Breast epithelium (tissue), 3 donors: ENCODE data around the gene DOK5.

Source experiments
- POLR2A ChIP-seq: fragments of 450-650 bp; IDR thresholded peaks from one replicate; pipeline ENCODE4 v1.6.1; 2016; ENCODE audit warnings: antibody characterized with exemption, mild to moderate bottlenecking, moderate library complexity
- TF ChIP-seq, protein P1 (sequence below), 3 donors: fragments of 450-650 bp; IDR thresholded peaks; one replicate each; pipeline ENCODE4 v1.5.1; 2016 to 2017; ENCODE audit warnings: antibody characterized with exemption in 3 of 3, mild to moderate bottlenecking in 3 of 3, moderate library complexity in 3 of 3

DNA sequence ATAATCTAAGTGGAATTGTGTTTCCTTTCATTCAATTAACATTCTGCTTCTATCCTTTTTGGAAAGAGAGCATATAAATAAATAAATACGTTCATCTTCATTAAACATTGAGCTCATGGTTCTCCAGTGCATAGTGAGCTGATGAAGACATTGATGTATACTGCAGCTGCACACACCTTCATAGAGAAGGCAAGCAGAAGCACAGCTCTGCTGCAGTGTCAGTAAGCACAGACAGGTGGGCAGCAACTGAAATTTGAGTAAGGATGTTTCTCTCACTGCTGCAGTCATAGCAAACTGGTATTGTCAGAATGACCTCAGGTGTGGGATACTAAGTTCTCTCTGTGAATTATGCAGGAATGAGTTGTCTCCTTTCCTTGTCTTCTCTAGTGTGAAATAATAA is 202.9 kb downstream of the DOK5 start:
- TF ChIP-seq, protein P1, sequence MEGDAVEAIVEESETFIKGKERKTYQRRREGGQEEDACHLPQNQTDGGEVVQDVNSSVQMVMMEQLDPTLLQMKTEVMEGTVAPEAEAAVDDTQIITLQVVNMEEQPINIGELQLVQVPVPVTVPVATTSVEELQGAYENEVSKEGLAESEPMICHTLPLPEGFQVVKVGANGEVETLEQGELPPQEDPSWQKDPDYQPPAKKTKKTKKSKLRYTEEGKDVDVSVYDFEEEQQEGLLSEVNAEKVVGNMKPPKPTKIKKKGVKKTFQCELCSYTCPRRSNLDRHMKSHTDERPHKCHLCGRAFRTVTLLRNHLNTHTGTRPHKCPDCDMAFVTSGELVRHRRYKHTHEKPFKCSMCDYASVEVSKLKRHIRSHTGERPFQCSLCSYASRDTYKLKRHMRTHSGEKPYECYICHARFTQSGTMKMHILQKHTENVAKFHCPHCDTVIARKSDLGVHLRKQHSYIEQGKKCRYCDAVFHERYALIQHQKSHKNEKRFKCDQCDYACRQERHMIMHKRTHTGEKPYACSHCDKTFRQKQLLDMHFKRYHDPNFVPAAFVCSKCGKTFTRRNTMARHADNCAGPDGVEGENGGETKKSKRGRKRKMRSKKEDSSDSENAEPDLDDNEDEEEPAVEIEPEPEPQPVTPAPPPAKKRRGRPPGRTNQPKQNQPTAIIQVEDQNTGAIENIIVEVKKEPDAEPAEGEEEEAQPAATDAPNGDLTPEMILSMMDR (IDR thresholded peaks at IDR 0.05) = no peak
- TF ChIP-seq POLR2A = no peak
